HG03060 (cell line): ENCODE data around the gene RIOK2.

Experiments
- ATAC-seq: cut with Tn5 transposase; IDR thresholded peaks from one replicate; pipeline ENCODE4 v1.9.1; 2021; ENCODE audit warnings: low read depth, moderate number of reproducible peaks; ENCODE audit not compliant: unreplicated experiment

The RIOK2 gene

DNA sequence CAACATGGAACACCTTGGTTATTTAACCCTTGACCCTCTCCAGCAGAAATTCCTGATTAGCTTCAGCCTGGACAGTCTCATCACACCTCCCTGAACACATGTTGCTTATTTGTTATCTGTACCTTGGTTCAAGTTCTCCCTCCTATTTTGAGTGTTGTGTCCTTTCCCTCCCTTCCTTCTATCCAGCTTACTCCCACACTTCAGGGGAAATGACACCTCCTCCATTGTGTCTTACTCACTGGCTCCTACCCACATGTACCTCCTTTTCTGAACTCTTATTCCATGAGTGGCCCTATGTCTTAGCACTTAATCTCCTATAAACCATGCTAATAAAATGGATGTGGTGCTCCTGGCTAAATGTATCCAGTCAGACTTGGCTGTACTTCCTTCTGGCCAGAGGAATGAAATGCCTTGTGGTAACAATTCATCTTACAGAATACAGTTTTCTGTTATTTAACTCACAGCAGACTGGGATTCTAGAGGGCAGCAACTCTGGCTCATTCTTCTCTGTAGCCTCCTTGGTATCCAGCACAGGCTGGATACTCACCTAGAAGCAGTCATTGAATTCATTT is 51.8 kb downstream of the RIOK2 start:
- ATAC-seq, result no peak

DNA sequence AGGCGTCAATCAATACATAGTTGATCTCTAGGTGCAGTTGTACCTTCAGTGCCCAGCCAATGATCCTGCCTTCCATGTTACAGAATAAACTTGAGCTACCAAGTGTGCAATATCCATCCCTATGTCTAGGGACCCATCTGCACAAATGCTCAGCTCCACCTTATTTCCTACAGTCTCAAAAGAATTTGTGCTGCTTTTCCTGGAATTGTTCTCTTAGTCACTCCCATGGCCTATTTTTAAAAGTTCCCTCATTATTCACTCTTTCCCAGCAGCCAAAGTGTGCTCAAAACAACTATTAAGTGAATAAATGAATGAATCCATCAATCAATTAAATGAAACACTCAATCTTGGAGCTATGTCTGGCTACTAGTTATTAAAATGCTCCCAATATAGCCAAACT is 55.3 kb downstream of the RIOK2 start:
- ATAC-seq, result no peak

DNA sequence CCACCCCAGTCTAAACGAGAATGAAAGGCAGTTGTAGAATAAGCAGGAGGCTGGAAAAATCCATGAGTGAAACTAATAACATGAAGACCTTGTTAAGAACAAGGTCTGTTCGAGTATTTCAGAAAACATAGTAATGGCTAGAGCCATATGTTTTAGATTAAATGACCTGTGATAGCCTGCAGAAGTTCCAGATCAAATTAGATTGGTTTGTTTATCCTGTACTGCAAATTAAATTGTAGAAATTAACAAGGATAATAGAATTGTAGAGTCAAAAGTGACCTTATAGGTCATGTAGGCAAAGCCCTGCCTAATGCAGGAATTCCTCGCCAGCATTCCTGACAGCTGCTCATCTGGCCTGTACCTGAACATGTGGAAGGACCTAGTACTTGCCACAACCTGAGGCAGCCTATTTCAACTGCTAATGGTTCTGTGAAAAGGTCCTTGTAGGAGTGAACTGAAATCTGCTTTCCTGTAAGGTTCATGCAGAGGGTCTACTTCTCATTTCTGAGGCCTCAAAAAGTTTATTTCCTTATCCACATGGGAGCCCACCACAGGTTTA is 57.8 kb downstream of the RIOK2 start:
- no peak for ATAC-seq

DNA sequence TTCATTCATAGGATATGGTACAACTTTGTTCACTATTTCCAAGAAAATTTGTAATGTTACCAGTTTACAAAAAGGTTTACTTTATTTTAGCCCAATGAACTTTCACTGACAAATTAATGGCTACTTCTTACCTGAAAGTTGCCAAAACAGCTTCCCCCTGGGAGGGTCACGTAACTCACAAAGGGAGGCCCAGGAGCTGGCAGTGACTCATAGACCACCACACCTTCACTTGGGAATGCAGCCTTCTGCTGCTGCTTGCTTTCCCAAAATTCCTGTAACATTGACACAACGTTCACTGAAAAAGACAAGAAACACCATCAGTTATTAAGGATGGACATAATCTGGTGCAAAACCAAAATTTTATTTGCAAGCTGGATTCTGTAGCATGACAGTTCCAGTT is 58.7 kb downstream of the RIOK2 start:
- ATAC-seq, result no peak

DNA sequence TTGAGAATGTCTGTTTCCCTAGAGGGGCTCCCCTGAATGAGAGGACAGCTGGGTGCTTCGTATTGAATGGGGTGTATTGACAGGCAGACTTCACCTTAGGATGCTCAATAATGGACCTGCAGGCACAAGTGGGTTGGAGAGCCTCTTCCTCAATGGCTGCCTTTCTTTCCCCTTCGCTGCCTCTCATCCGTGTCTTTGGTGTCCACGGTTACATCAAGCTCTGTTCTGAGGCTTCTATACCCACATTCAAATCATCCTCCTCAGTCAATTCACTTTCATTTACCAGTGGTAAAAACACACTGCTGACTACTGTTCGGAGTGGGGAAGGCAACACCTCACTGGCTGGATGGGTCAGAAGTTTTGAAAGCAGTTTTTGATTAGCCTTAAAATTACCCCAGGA is 61.2 kb downstream of the RIOK2 start:
- no peak for ATAC-seq

DNA sequence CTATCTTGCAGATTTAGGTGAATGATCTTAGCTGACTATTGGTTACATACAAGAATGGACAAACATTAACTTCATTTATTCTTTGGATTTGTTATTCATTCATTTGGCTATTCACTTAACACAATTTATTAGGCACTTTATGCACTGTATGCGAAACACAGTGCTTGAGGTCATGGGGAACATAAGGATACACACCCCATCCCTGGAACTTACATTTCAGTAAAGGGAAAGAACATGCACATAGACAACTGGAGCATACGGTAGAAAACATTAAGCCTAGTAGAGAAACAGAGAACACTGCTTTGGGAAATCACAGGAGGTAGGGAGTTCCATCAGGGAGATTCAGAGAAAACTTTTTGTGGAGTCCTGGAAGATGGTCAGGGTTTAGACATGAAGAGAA is 62.9 kb downstream of the RIOK2 start:
- no peak for ATAC-seq

DNA sequence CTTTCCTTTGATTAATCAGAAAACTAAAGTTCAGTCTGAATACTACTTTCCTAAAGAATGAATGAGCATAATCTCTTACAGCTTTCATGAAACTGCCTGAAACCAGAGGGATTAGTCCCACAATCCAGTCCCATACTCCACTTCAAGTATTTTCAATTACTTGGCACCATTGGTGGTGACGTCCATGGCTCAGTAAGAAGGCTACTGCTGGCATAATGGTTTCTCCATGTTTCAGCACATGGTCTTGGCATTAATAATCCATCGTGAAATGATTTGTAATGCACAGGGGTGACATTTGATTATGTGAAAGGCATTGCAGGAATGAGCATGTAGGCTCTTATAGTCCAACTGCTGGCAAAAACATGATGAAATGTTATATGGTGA is 64.0 kb downstream of the RIOK2 start:
- ATAC-seq, result no peak

DNA sequence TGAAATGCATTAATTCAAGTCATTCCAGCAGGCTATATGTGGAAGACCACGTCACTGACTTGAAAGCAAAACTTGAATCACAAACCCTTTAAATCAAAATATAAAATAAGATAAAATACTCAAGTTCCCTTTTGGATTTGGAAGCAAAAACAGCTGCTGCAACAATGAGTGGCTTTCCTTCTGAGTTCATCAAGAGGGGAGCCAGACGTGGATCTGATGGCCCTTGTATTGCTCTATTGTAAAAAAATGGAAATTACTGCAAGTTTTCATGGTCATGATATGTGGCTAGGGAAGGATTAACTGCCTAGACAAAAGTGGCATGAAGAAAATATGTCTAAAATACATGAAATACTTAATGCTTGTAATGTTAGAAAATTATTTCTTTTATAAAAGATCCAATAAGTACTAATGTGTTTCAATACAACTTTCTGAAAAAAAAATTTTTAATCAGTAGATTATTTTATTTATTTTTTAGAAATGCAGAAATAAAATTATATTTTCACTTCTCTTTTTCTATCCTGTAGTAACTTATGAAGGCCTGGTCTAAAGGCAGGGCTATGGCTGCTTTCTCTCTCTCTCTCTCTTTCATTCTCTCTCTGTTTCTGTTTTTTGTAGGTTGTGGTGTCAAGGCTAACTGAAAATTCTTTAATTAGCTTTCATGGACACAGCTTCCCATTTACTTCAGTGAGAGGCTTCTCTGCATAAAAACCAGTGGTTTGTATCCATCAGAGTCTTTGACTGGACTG is 64.6 kb downstream of the RIOK2 start:
- no peak for ATAC-seq

DNA sequence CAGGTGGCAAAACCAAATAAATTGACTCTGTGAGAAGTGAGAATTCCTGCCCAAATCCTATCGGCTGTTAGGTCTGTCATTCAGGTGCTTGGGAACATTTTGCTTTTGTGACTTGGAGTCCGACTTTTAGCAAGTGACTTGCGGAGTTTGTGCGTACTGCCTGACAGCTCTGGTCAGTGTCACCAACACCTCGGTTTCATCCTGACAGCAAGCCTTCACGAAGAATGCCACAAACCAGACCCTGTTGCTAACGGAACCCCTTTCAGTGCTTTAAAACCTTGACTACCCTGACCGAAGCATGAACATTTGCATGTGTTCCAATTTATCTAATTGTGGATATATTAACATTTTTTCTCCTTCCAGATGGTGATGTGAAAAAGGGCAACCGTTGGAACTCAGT is 67.1 kb downstream of the RIOK2 start:
- no peak for ATAC-seq

DNA sequence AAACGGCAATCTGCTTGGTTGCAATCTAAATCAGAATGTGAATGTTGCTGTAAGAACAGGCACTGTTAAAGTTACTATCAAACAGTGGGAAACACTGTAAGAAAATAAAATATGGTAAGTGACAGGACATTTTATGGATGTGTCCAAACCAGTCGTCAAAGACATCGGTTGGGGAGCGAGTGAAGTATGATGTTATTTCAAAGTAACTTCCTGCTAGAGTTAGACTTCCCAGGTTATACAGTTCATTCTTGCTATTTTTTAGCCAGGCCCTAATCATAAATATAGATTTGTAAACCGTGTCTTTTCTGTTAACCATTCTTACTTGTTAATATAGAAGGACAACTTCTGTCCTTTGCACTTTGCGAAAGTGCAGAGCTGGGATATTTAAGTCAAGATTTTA is 70.8 kb downstream of the RIOK2 start:
- no peak for ATAC-seq

DNA sequence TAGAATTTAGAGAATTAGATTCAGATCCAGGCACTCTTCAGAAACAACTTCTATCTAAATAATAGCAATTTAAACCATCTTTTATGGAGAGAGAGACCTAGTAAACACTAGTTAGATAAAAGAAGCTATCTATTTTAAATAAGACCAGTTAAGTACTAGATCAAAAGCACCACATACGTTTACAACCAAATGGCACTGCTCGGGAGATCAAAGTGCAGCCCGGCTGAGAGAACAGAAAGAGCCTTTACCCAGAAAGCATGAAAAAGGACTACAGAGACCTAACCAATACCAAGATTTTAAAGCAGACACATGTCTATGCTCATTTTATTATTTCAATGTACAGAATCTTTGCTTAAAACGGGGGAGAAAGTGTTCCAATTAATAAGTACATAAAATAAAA is 71.4 kb downstream of the RIOK2 start:
- no peak for ATAC-seq

DNA sequence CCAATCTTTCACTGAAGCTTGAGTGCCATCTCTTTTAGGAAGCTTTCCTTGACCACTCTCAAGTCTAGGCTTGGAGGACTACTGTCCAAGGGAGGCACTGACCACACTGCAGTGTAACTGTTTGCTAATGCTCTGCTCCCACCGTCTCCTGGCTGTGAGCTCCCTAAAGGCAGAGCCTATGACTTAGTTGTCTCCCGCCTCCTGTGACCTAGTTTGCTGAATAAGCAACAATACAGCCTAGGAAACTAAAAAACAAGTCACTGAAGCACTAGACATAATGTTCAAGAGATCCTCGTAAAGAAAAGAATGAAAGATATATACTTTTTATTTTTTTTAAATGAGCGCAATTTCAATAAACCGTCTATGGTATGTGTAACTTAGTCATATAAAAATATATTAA is 72.0 kb downstream of the RIOK2 start:
- ATAC-seq, result no peak
